Activated effector memory CD4-positive, alpha-beta T cell treated with Interleukin-2 at 50 U/mL for 16 hours (primary cell): ENCODE data around the gene UGCG.
A peak's percentile ranks its signal among the peaks of the same experiment; 100 is the strongest.
"Not testable (repeated sequence)": the region's sequence is repeated elsewhere in the genome, so short reads cannot be mapped to it uniquely, and the experiment has no call there.

Source experiments
- DNase-seq: peaks from one replicate; pipeline ENCODE4 v3.0.0-alpha.2; 2020

Gene UGCG

GRCh38 chr9:111895996-111896941 is at the start of gene UGCG:
TSS of gene UGCG (plus strand) at chr9:111896814. CDS start at chr9:111897216, 402 bp downstream.
- DNase-seq, result peak; percentile 85

- no peak for DNase-seq
Measured at GRCh38 chr9:111851553-111851952, 45.1 kb upstream of the UGCG start.

GRCh38 chr9:111852291-111852690 is 44.3 kb upstream of the UGCG start:
- no peak for DNase-seq

- no peak for DNase-seq
Measured at GRCh38 chr9:111853450-111853827, 43.2 kb upstream of the UGCG start.

GRCh38 chr9:111854799-111855198 is 41.8 kb upstream of the UGCG start:
- DNase-seq, result no peak

GRCh38 chr9:111857555-111858211 is 38.9 kb upstream of the UGCG start:
- DNase-seq, result no peak

GRCh38 chr9:111860443-111860842 is 36.2 kb upstream of the UGCG start:
- no peak for DNase-seq

GRCh38 chr9:111863636-111864035 is 33.0 kb upstream of the UGCG start:
- no peak for DNase-seq

- peak; percentile 3 for DNase-seq
Measured at GRCh38 chr9:111866976-111867375, 29.6 kb upstream of the UGCG start.

GRCh38 chr9:111868475-111868874 is 28.1 kb upstream of the UGCG start:
- DNase-seq, result no peak

- DNase-seq, result no peak
Measured at GRCh38 chr9:111870774-111871498, 25.7 kb upstream of the UGCG start.

- no peak for DNase-seq
Measured at GRCh38 chr9:111871499-111871855, 25.1 kb upstream of the UGCG start.

- no peak for DNase-seq
Measured at GRCh38 chr9:111872886-111873285, 23.7 kb upstream of the UGCG start.

- no peak for DNase-seq
Measured at GRCh38 chr9:111873901-111874300, 22.7 kb upstream of the UGCG start.

GRCh38 chr9:111874500-111874899 is 22.1 kb upstream of the UGCG start:
- DNase-seq, result no peak

GRCh38 chr9:111875291-111875690 is 21.3 kb upstream of the UGCG start:
- DNase-seq, result not testable (repeated sequence)

- DNase-seq, result not testable (repeated sequence)
Measured at GRCh38 chr9:111875691-111876090, 20.9 kb upstream of the UGCG start.

GRCh38 chr9:111876179-111876578 is 20.4 kb upstream of the UGCG start:
- DNase-seq, result no peak

GRCh38 chr9:111877420-111877819 is 19.2 kb upstream of the UGCG start:
- DNase-seq, result no peak

GRCh38 chr9:111878946-111879345 is 17.7 kb upstream of the UGCG start:
- DNase-seq, result no peak

GRCh38 chr9:111886983-111887718 is 9.5 kb upstream of the UGCG start:
- DNase-seq, result no peak

- no peak for DNase-seq
Measured at GRCh38 chr9:111890334-111890733, 6.3 kb upstream of the UGCG start.

- DNase-seq, result not testable (repeated sequence)
Measured at GRCh38 chr9:111890867-111891266, 5.7 kb upstream of the UGCG start.
